Natural killer cell (primary cell): Measurements from ENCODE around the gene OR2B2. TPM values are rescaled to one million over a fixed set of nuclear protein-coding genes. Genes with fewer than 3 reads are reported as not detected.

ENCODE experiments used
- ATAC-seq, 3 donors: fragments of 150-1000 bp in 2 of 3; fragments of 200-7000 bp in 1 of 3; cut with Tn5 transposase; 1 replicate in 1 of 3; 2 replicates in 2 of 3; pipeline ENCODE4 v1.10.0; 2021; ENCODE audit warnings: mild to moderate bottlenecking in 2 of 3, moderate library complexity in 2 of 3
- DNase-seq, 2 donors: peaks; one replicate each; pipeline versions ENCODE4 v3.0.0 to v3.0.0-alpha.2; 2013 to 2021; ENCODE audit warnings: mixed read lengths in 1 of 2
- H3K27ac ChIP-seq: one replicate; pipeline ENCODE4 v1.5.1; 2013; ENCODE audit warnings: mild to moderate bottlenecking, low read length
- H3K27me3 ChIP-seq: one replicate; pipeline ENCODE4 v1.6.1; 2013; ENCODE audit warnings: low read length; ENCODE audit not compliant: control insufficient read depth, insufficient read depth
- H3K36me3 ChIP-seq: one replicate; pipeline ENCODE4 v1.6.1; 2013; ENCODE audit warnings: low read length; ENCODE audit not compliant: control insufficient read depth, insufficient read depth
- H3K4me1 ChIP-seq: one replicate; pipeline ENCODE4 v1.6.1; 2013; ENCODE audit warnings: low read length; ENCODE audit not compliant: control insufficient read depth, insufficient read depth
- H3K4me3 ChIP-seq: one replicate; pipeline ENCODE4 v1.5.1; 2013; ENCODE audit warnings: low read length
- H3K9me3 ChIP-seq: one replicate; pipeline ENCODE4 v1.6.1; 2013; ENCODE audit warnings: low read length; ENCODE audit not compliant: control insufficient read depth, insufficient read depth
- H3K27ac Mint-ChIP-seq, 2 donors: one replicate each; pipeline ENCODE4 v1.8.0; 2022; ENCODE audit warnings: mild to moderate bottlenecking in 2 of 2, mixed read lengths in 2 of 2, moderate library complexity in 1 of 2
- H3K27me3 Mint-ChIP-seq, 2 donors: one replicate each; pipeline ENCODE4 v1.8.0; 2022; ENCODE audit warnings: low read depth in 2 of 2, mixed read lengths in 2 of 2
- H3K36me3 Mint-ChIP-seq: one replicate; pipeline ENCODE4 v1.8.0; 2022; ENCODE audit warnings: mixed read lengths
- H3K4me1 Mint-ChIP-seq, 2 donors: one replicate each; pipeline ENCODE4 v1.8.0; 2022; ENCODE audit warnings: mixed read lengths in 2 of 2
- H3K4me3 Mint-ChIP-seq: one replicate; pipeline ENCODE4 v1.8.0; 2022; ENCODE audit warnings: mild to moderate bottlenecking, moderate library complexity, mixed read lengths
- H3K9me3 Mint-ChIP-seq, 2 donors: one replicate each; pipeline ENCODE4 v1.8.0; 2022; ENCODE audit warnings: mixed read lengths in 2 of 2
- WGBS: methylation state at CpG from one replicate; pipeline ENCODE4 v1.1.7; 2013; ENCODE audit warnings: missing lambda C conversion rate; ENCODE audit not compliant: insufficient coverage; 5-methylcytosine and 5-hydroxymethylcytosine counted together
- intact Hi-C: fragments of 100-400 bp; cut with micrococcal nuclease; formaldehyde crosslinking; loops from one replicate; pipeline ENCODE4 v1.14.2; 2022
- total RNA-seq, 4 donors: library from RNA; stranded (reverse); fragments of 120-200 nt in 1 of 4; gene quantifications; one replicate each; pipeline versions ENCODE4 v1.2.3 to v1.2.4, GENCODE V29; 2013 to 2022
- TF ChIP-seq, protein P1 (sequence below): fragments of 200-600 bp; IDR thresholded peaks from one replicate; pipeline ENCODE4 v1.8.0; 2022; ENCODE audit warnings: antibody characterized with exemption

OR2B2 gene
- total RNA-seq, 3 donors from 2014 or later (not counting 1 experiment from before 2014, with no cell fraction given), result not detected

- intact Hi-C loops, result no loop called here
- H3K4me3 ChIP-seq, result no peak overlapping the region
- H3K27ac ChIP-seq, result no peak overlapping the region
- H3K9me3 Mint-ChIP-seq, result no peaks in the 10 kb centered on the region
- no peak overlapping the region for H3K4me3 Mint-ChIP-seq
- no peaks in the 10 kb centered on the region for H3K36me3 ChIP-seq
- no peaks in the 10 kb centered on the region for H3K4me1 Mint-ChIP-seq
- H3K4me1 ChIP-seq, result no peaks in the 10 kb centered on the region
- H3K36me3 Mint-ChIP-seq, result no peaks in the 10 kb centered on the region
- H3K9me3 ChIP-seq, result no peaks in the 10 kb centered on the region
- TF ChIP-seq, protein P1, sequence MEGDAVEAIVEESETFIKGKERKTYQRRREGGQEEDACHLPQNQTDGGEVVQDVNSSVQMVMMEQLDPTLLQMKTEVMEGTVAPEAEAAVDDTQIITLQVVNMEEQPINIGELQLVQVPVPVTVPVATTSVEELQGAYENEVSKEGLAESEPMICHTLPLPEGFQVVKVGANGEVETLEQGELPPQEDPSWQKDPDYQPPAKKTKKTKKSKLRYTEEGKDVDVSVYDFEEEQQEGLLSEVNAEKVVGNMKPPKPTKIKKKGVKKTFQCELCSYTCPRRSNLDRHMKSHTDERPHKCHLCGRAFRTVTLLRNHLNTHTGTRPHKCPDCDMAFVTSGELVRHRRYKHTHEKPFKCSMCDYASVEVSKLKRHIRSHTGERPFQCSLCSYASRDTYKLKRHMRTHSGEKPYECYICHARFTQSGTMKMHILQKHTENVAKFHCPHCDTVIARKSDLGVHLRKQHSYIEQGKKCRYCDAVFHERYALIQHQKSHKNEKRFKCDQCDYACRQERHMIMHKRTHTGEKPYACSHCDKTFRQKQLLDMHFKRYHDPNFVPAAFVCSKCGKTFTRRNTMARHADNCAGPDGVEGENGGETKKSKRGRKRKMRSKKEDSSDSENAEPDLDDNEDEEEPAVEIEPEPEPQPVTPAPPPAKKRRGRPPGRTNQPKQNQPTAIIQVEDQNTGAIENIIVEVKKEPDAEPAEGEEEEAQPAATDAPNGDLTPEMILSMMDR, result no peak
- H3K27ac Mint-ChIP-seq, result no peak overlapping the region
- WGBS, result 89% methylated on average over 6 of the region's 6 CpGs
- H3K27me3 Mint-ChIP-seq, result peaks cover 10 to 20% of the 10 kb centered on the region in 2 donors
- H3K27me3 ChIP-seq, result peaks cover 6% of the 10 kb centered on the region
- no peak for DNase-seq
- ATAC-seq, result no peak
Observed at GRCh38 chr6:27924179-27924578, 12.0 kb upstream of the OR2B2 start.

GRCh38 chr6:27922949-27923348 lies 10.8 kb upstream of the OR2B2 start:
- no peaks in the 10 kb centered on the region for H3K4me1 ChIP-seq
- intact Hi-C loops, result no loop called here
- no peaks in the 10 kb centered on the region for H3K36me3 Mint-ChIP-seq
- H3K4me1 Mint-ChIP-seq, result no peaks in the 10 kb centered on the region
- no peak overlapping the region for H3K4me3 Mint-ChIP-seq
- peaks cover 13 to 27% of the 10 kb centered on the region in 2 donors for H3K27me3 Mint-ChIP-seq
- TF ChIP-seq, protein P1, result no peak
- H3K27ac Mint-ChIP-seq, result no peak overlapping the region
- peaks cover 11% of the 10 kb centered on the region for H3K27me3 ChIP-seq
- no peak overlapping the region for H3K4me3 ChIP-seq
- no peaks in the 10 kb centered on the region for H3K9me3 Mint-ChIP-seq
- H3K36me3 ChIP-seq, result no peaks in the 10 kb centered on the region
- DNase-seq, result no peak
- no peaks in the 10 kb centered on the region for H3K9me3 ChIP-seq
- H3K27ac ChIP-seq, result no peak overlapping the region
- no peak for ATAC-seq

GRCh38 chr6:27908017-27908416 lies 4.2 kb downstream of the OR2B2 start:
- 67% methylated on average over 1 of the region's 1 CpG for WGBS
- H3K27me3 ChIP-seq, result peaks cover 6% of the 10 kb centered on the region
- H3K27ac Mint-ChIP-seq, result no peak overlapping the region
- no peaks in the 10 kb centered on the region for H3K36me3 ChIP-seq
- no peak overlapping the region for H3K27ac ChIP-seq
- no peak overlapping the region for H3K4me3 ChIP-seq
- intact Hi-C loops, result no loop called here
- peaks cover 7% of the 10 kb centered on the region for H3K4me1 ChIP-seq
- TF ChIP-seq, protein P1, result no peak
- no peak for DNase-seq
- no peaks in the 10 kb centered on the region for H3K9me3 Mint-ChIP-seq
- peaks cover under 1 to 1% of the 10 kb centered on the region in 2 donors for H3K4me1 Mint-ChIP-seq
- no peak for ATAC-seq
- no peaks in the 10 kb centered on the region for H3K9me3 ChIP-seq
- H3K27me3 Mint-ChIP-seq, result peaks cover 13 to 15% of the 10 kb centered on the region in 2 donors
- H3K36me3 Mint-ChIP-seq, result no peaks in the 10 kb centered on the region
- no peak overlapping the region for H3K4me3 Mint-ChIP-seq
